ENCODE measurements around the gene BEX4. TPM values are rescaled to one million over a fixed set of nuclear protein-coding genes. Genes with fewer than 3 reads are reported as not detected.

Gene BEX4
- total RNA-seq, 4 donors from 2014 or later = 20.5 to 33.6 (median 29.4) TPM

DNA sequence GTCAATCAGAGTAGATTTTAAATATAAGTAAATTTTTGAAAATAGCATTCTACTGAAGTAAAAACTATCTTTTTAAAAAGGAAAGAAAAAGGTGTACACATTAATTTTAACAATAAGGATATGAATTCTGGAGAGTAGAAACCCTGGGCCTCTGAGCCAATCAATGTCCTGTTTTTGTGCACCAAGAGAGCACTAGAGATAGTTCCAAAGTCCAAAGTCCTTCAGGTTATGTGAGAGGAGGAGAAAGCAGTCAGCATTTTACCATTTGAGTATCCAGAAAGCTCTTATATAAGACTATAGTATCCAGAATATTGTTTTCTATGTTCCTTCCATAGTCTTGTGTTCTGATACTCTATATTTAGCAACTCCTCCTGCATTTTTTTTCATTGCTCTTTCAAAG is 43.4 kb downstream of the BEX4 start:
- DNase-seq (ENCODE audit: low spot score) = no peak
- no peak for ATAC-seq (ENCODE audit: low FRiP score)
- TF ChIP-seq, protein P1, sequence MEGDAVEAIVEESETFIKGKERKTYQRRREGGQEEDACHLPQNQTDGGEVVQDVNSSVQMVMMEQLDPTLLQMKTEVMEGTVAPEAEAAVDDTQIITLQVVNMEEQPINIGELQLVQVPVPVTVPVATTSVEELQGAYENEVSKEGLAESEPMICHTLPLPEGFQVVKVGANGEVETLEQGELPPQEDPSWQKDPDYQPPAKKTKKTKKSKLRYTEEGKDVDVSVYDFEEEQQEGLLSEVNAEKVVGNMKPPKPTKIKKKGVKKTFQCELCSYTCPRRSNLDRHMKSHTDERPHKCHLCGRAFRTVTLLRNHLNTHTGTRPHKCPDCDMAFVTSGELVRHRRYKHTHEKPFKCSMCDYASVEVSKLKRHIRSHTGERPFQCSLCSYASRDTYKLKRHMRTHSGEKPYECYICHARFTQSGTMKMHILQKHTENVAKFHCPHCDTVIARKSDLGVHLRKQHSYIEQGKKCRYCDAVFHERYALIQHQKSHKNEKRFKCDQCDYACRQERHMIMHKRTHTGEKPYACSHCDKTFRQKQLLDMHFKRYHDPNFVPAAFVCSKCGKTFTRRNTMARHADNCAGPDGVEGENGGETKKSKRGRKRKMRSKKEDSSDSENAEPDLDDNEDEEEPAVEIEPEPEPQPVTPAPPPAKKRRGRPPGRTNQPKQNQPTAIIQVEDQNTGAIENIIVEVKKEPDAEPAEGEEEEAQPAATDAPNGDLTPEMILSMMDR (IDR thresholded peaks at IDR 0.05) = no peak

Other genes starting within 250 kb of the BEX4 start
- gene BEX1, start 150.9 kb upstream of the BEX4 start, total RNA-seq = 1 to 10 TPM in 2 of 4 donors, under 1 TPM in 1, not detected in 1; 0.69 to 2.2 (median 1.4) TPM
- 1 to 10 TPM in 3 of 4 donors, under 1 TPM in 1; 0.84 to 4.0 (median 1.8) TPM for gene NXF3, start 122.0 kb upstream of the BEX4 start, total RNA-seq
- 10 to 100 TPM; 28.9 to 60.2 (median 49.7) TPM for gene TCEAL8, start 40.0 kb downstream of the BEX4 start, total RNA-seq
- gene TCEAL5, start 61.6 kb downstream of the BEX4 start, total RNA-seq = 1 to 10 TPM in 1 of 4 donors, not detected in 3; 2.9 TPM
- gene BEX2, start 95.9 kb downstream of the BEX4 start, total RNA-seq = 10 to 100 TPM in 2 of 4 donors, 1 to 10 TPM in 1, not detected in 1; 2.8 to 13.1 (median 12.6) TPM
- 10 to 100 TPM in 1 of 4 donors, 1 to 10 TPM in 3; 2.0 to 18.5 (median 6.7) TPM for gene TCEAL7, start 115.1 kb downstream of the BEX4 start, total RNA-seq
- 100 to 1,000 TPM in 1 of 4 donors, 10 to 100 TPM in 3; 55.2 to 129 (median 70.8) TPM for gene TCEAL9, start 141.4 kb downstream of the BEX4 start, total RNA-seq
- gene BEX3, start 161.4 kb downstream of the BEX4 start, total RNA-seq = 100 to 1,000 TPM in 3 of 4 donors, 10 to 100 TPM in 1; 68.5 to 157 (median 110) TPM